ENCODE results near the gene TFB1M.
"Not testable (repeated sequence)": the region's sequence is repeated elsewhere in the genome, so short reads cannot be mapped to it uniquely, and the experiment has no call there.

- TF ChIP-seq NONO (IDR thresholded peaks at IDR 0.05; ENCODE audit: low read depth in 2 of 2, low read length in 1 of 2); EZH2 (IDR thresholded peaks at IDR 0.05; ENCODE audit: borderline replicate concordance, low read depth, low read length); CEBPB (tag; IDR thresholded peaks at IDR 0.05); KDM1A (IDR thresholded peaks at IDR 0.05); POLR2AphosphoS5 (IDR thresholded peaks at IDR 0.05; ENCODE audit: control insufficient read depth, insufficient read depth, low read depth, low read length); TSHZ1 (CRISPR knock-in tag; IDR thresholded peaks at IDR 0.05); SMARCA4 (IDR thresholded peaks at IDR 0.05); ATF3 (IDR thresholded peaks at IDR 0.05); ATF3 (CRISPR knock-in tag; conservative IDR thresholded peaks at IDR 0.05); FOXK2 (conservative IDR thresholded peaks at IDR 0.05 in 1 of 2, IDR thresholded peaks at IDR 0.05 in 1 of 2; ENCODE audit: low read depth in 2 of 2): not testable (repeated sequence)
These were observed 48.8 kb upstream of the TFB1M start for GRCh38 chr6:155362968-155363632.
